ENCODE results near the gene ARMS2.
A peak's percentile ranks its signal among the peaks of the same experiment; 100 is the strongest.

Gene ARMS2

GRCh38 chr10:122468307-122468925, 14.0 kb downstream of the ARMS2 start:
- DNase-seq (ENCODE audit: low read depth) = no peak
- no peak for TF ChIP-seq CTCF (IDR thresholded peaks at IDR 0.05; ENCODE audit: control insufficient read depth, insufficient read depth, low read depth, low read length, missing control alignments)
- no peak overlapping the region for H3K4me3 ChIP-seq (ENCODE audit: control insufficient read depth, low read depth, low read length)

- H3K4me3 ChIP-seq (ENCODE audit: control insufficient read depth, low read depth, low read length) = no peak overlapping the region
- no peak for TF ChIP-seq CTCF (IDR thresholded peaks at IDR 0.05; ENCODE audit: control insufficient read depth, insufficient read depth, low read depth, low read length, missing control alignments)
- peak; percentile 98 for DNase-seq (ENCODE audit: low read depth)
Measured at GRCh38 chr10:122468926-122469781, 14.7 kb downstream of the ARMS2 start.

- DNase-seq (ENCODE audit: low read depth) = no peak
- H3K4me3 ChIP-seq (ENCODE audit: control insufficient read depth, low read depth, low read length) = no peak overlapping the region
- no peak for TF ChIP-seq CTCF (IDR thresholded peaks at IDR 0.05; ENCODE audit: control insufficient read depth, insufficient read depth, low read depth, low read length, missing control alignments)
Measured at GRCh38 chr10:122469848-122470247, 15.4 kb downstream of the ARMS2 start.

- no peak for DNase-seq (ENCODE audit: low read depth)
- no peak overlapping the region for H3K4me3 ChIP-seq (ENCODE audit: control insufficient read depth, low read depth, low read length)
- no peak for TF ChIP-seq CTCF (IDR thresholded peaks at IDR 0.05; ENCODE audit: control insufficient read depth, insufficient read depth, low read depth, low read length, missing control alignments)
Measured at GRCh38 chr10:122471531-122472177, 17.2 kb downstream of the ARMS2 start.

GRCh38 chr10:122473116-122473515, 18.7 kb downstream of the ARMS2 start:
- H3K4me3 ChIP-seq (ENCODE audit: control insufficient read depth, low read depth, low read length) = no peak overlapping the region
- no peak for TF ChIP-seq CTCF (IDR thresholded peaks at IDR 0.05; ENCODE audit: control insufficient read depth, insufficient read depth, low read depth, low read length, missing control alignments)

GRCh38 chr10:122474131-122474818, 19.8 kb downstream of the ARMS2 start:
- DNase-seq (ENCODE audit: low read depth) = no peak
- H3K4me3 ChIP-seq (ENCODE audit: control insufficient read depth, low read depth, low read length) = no peak overlapping the region
- no peak for TF ChIP-seq CTCF (IDR thresholded peaks at IDR 0.05; ENCODE audit: control insufficient read depth, insufficient read depth, low read depth, low read length, missing control alignments)

More at GRCh38 chr10:122473116-122473515, 18.7 kb downstream of the ARMS2 start:
- DNase-seq (ENCODE audit: low read depth) = no peak

Data from AG09309 (cell line).